Superior temporal gyrus (tissue), 1 donor: Measurements from ENCODE around the gene OR2V2.
"Not testable (repeated sequence)": the region's sequence is repeated elsewhere in the genome, so short reads cannot be mapped to it uniquely, and the experiment has no call there.

Experiments
- DNase-seq: peaks from one replicate; pipeline ENCODE4 v3.0.0-alpha.2; 2016; ENCODE audit errors: extremely low spot score

OR2V2 gene

DNA sequence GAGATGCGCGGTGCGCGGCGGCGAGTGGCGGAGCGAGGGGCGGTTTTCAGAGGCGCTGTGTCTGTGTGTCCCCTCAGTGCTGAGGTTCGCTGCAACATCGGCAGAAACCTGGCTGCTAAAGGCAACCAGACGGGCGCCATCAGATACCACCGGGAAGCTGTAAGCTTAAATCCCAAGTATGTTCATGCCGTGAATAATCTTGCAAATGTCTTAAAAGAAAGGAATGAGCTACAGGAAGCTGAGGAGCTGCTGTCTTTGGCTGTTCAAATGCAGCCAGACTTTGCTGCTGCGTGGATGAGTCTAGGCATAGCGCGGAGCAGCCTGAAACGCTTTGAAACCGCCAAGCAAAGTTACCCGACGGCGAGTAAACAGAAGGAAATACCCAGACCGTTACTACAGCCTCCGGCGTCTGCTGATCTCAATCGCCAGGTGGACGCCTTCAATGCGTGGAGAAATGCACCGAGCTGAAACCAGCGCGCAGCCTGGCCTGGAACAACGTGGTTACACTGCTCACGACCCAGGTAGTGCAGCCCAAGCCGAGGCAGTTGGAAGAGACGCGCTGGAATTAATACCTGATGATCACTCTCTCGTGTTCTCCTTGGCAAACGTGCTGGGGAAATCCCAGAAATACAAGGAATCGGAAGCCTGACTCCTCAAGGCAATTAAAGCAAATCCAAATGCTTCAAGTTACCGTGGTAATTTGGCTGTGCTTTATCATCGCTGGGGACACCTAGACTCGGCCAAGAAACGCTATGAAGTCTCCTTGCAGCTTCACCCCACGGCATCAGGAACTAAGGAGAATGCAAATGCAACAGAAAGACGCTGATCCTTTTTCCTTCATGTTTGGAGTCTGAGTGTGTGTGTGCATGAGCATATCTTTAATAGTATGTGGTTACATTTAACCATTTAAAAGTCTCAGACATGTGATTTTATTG lies 32.3 kb upstream of the OR2V2 start:
- DNase-seq: no peak

DNA sequence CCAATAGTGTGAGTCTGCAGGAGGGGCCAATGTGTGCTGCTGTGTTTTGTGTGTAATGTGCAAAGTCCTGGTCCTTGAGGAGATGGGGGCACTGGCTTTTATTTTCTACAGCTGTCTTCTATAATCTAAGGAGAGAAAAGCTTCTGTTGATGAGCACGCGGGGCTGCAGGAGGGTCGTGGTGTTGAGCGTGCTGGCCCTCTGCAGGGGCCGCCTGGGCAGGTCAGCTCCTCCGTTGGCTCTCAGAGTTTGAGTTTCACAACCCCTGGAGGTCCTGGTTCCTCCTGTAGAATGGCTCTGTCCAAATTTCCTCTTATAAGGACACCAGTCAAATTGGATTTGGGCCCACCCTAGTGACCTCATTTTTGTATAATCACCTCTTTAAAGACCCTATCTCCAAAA lies 29.0 kb upstream of the OR2V2 start:
- DNase-seq: no peak

DNA sequence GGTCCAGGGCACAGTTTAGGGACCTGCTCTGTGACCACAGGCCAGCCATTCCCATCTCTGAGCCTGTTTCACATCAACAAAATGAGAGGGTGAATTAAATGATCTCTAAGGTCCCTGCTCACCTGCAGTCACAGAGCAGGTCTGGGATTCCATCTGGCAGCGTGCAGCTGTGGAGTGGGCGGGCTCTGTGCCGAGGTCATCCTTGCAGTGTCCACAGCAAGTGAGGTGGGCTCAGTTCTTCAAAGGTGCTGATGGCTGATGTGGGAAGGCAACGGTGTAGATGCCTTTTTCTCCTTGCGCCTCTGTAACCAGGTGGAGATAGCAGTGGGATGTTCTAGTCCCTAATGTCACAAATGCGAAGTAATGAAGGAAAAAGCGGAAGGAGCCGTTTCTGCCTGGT lies 28.3 kb upstream of the OR2V2 start:
- no peak for DNase-seq

DNA sequence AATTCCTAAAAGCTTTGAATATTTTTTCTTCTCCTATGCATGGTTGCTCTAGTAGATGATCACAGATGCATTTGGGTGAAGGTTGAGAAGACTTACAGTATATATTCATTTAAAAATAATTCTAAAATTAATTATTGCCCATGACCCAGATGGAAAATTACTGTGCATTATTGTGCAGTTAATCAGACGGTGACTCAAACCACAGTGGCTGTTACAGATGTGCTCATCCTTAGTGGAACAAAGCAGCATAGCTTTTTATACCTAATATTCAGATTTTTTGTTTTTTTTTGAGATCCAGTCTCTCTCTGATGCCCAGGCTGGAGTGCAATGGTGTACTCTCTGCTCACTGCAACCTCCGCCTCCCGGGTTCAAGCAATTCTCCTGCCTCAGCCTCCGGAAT lies 27.1 kb upstream of the OR2V2 start:
- no peak for DNase-seq

DNA sequence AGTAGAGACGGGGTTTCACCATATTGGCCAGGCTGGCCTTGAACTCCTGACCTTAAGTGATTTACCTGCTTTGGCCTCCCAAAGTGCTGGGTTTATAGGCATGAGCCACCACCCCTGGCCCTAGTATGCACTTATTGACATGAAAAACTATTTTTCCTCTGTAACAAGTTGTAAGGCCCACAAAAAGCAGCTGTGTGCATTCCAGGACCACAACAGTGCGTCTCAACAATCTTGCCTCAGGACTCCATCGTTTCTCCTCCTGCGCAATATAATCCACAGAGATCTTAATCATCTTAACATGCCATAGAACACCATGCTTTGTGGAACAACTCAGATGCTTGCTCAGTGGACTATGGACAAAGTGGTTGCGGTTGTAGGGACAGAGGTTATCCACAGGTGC lies 26.6 kb upstream of the OR2V2 start:
- no peak for DNase-seq

DNA sequence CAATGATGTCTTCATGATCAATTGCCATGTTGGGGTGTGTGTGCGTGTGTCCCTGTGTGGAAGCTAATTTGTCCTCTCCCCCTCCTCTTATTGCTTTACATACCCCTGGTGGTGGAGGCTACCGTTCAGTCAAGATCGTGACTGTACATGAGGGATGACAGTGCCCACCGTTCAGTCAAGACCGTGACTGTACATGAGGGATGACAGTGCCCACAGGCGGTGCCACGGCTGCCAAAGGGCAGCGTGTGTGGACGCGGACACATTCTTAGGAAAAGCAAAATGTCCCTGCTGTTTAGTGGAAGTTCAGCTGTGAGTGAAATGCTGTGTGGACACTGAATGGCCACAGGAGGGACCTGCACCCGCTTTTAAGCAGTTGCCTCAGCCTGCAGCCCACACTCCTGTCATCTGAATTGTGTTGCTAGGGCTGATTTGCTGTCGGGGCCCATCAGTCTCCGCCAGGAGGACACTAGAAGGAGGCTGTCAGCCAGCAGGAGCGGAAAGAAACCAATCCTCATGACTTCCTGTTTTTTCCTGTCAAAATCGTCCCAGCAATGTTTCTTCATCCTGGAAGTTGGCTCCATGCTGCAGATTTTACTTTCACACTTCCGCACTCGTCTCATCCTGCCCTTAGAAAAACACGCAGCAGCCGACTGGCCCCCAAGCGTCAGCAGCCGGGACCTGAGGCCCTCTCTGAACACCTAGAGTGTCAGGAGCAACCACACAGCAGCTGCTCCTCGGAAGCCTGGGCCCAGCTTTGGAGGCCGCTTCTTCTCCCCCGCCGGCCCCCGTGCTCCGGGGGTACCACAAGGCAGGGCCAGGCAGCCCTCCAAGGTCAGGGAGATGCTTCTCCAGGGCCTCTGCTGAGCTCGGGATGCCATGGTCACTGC lies 25.5 kb upstream of the OR2V2 start:
- no peak for DNase-seq

DNA sequence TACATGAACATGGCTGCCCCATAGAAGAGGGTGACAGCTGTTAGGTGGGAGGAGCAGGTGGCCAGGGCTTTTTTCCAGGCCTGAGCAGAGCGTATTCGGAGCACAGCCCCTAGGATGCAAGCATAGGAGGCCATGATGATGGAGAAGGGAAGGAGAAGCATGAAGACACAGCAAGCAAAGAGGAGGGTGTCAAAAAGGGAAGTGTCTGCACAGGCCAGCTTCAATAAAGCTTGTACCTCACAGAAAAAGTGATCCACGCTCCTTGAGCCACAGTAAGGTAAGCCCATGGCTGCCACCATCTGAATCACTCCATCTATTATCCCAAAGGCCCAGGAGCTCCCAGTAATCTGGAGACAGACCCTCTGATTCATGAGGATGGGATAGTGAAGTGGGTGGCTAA lies 22.9 kb upstream of the OR2V2 start:
- no peak for DNase-seq

DNA sequence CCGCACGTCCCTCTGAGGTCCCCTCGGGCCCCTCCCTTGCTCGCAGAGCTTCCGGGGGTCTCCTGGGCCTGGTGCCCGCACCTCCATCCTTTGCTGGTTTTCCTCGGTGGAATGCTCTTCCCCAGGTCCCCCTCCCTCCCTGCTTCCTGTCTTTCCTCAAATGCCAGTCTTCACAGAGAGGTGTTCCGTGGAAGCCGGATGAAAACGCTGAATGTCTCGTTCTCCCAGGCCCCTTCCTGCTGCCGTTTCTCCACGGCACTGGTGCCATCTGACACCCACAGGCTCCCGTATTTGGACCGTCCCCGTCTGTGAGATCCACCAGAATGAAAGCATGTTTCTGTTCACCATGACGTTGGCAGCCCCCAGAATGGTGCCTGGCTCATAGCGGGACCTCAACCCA lies 20.5 kb upstream of the OR2V2 start:
- DNase-seq: no peak

DNA sequence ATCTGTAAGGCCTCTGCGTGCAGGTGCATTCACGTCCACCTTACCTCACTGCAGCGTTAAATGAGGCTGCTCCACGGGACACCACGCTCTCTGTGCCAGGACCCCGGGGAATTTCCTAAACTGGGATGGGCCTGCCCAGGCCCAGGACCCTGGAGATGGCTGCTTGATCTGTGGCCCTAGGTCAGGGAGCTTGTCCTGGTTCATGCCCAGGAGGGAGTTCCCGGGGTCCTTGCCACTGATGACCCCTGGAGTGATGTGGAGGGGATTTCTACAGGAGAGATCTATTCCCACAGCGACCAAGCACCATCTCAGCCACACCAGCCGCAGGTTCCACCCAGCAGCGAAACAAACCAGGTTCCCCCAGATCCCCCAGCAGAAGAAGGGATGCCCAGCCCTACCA lies 19.9 kb upstream of the OR2V2 start:
- DNase-seq: no peak

DNA sequence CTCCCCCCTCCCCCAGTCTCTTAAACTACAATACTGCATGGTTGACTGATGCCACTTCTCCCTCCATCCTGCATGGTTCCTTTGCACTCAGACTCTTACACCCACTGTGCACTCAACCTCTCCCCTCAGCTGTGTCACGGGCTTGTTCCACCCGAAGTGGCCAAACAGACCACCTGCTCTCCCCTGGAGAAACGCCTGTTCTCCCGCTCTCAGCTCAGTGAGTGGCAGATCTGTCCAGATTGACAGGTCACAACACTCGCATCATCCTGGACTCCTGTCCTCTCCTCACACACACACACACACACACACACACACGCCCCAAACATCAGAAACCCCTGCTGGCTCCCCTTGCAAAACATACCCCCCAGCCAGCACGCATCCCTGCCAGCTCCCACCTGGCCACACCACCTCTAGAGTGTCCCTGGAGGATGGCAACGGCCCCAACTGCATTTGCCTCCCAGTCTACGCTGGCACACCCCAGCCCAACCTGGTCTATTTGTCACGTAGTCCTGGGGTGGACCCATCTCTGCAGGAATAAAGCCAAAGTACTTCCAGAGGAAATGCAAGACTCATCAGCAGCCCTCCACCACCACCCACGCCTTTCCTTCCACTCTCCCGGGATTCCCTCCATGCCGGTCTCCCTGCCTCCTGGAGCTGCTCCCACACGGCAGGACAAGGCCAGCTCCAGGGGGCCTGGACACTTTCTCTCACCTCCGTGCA lies 19.3 kb upstream of the OR2V2 start:
- DNase-seq: no peak

DNA sequence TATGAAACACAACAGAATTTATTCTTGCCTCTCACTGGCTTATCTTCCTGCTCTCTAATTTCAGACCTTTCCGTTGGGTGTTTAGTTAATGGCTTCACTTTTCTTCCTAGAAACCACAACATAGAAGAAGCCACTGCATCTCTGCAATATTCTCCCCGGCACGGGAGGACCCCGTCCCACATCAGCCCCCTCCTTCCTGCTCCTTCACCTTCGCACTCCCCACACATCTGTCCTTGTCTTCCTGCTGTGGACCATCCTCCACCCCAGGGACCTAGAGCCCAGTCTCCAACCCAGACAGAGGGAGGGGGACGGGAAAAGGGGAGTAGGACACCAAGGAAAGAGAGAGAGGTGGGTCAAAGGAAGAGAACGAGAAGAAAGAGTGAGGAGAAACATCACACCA lies 17.8 kb upstream of the OR2V2 start:
- no peak for DNase-seq

DNA sequence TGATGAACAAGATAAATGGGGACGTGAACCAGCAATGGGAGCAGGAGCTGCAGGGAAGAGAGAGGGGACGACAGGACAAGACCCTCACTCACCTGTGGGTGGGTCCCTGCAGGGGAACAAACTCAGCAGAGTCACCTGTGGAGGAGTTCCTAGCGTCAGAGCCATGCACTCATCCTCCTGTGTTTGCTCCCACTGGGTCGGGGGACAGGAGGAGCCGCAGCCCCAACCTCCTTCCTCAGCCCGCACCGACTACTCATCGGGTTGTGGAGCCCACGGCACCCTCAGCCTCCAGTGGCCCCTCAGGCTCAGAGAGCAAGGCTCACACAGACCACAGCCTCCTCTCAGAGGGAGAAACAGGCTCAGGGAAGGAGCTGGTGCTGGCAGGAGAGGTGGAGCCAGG lies 17.3 kb upstream of the OR2V2 start:
- DNase-seq: not testable (repeated sequence)

DNA sequence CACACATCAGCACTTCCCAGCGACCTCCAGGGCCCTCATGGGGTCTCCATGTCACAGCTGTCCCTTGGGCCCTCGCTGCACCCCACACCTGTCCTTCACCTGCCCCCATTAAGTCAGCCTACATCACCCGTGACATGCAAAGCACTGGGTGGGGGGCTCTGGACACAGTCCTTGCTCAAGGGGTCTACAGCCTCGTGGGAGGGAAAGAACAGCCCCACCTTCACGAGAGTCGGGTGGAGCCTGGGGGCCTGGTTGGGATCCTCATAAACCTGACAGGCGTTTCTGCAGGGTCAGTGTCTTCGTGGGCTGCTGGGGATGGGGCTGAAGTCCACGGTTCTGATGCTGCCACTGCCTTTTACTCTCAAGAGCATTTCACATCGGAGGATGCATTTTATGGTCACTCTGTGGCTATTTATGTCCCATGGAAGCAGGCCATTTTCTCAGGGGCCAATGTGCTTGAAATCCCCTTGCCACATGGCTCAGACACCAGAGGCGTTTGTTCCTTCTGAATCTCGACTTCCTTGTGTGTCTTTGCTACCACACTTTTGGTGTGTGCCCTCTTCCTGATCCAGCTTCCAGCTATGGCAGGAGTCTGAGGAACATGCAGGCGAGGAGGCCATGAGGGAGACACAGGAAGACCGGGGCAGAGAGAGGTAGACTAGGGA lies 16.4 kb upstream of the OR2V2 start, which contains the start of gene OR2V1:
OR2V1 (minus strand) TSS at position 338 of the 665 bp plus-strand sequence. CDS start 5,865 bp downstream, outside the sequence.
- no peak for DNase-seq

DNA sequence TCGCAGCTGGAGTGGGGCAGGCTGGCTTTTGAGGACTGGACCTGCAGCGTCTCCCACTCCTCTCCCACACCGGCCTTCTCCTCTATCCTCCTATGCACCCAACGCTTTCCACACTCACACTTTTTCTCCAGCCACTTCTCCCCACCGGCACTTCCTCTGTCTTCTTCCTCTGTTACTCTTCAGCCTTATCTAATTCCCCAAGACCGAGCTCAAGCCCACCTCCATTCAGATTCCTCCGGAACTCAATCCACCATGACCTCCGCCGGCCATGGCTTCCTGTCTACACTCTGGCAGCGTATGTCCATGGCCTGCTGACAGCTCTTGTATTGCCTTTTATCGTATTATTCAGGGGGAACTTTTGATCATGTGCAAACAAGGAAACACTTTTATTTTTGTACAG lies 15.9 kb upstream of the OR2V2 start:
- DNase-seq: no peak

DNA sequence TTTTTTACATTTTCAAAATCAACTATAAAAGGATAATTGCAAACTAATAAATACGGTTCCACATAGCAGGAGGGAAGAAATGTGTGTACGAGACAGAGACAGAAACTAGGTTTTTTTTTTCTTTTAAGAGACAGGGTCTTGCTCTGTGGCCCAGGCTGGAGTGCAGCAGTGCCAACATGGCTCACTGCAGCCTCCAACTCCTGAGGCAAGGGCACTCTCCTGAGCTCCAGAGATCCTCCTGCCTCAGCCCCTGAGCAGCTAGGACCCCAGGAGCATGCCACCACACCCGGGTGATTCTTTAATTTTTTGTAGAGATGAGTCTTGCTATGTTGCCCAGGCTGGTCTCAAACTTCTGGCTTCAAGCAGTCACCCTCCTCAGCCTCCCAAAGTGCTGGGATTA lies 14.3 kb upstream of the OR2V2 start:
- DNase-seq: no peak

DNA sequence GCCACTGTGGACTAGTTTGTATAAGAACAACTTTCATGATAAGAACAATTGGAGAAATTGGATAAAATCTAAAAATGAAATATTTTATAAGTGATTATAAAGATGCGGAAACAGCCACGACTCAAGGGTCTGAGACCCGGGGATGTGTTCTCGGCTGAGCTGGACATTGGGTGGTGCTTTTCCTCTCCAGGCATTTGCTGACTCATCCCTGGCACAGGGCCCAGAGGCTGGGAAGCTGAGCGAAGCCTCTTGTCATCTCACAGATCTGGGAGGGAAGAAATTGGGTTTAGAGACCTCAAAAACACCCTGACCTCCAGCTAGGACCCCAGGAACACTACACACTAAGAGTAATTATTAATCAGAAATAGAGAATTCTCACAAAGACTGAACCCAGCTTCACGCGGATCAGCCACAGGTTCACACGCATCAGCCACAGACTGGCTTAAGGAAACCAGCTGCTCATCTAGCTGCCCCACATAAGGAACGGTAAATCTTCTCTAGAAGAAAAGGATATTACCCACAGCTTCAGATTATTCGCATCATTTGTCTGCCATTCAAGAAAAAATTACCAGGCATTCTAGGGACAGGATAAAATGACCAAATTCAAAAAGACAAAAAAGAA lies 13.7 kb upstream of the OR2V2 start:
- DNase-seq: peak; percentile 13

DNA sequence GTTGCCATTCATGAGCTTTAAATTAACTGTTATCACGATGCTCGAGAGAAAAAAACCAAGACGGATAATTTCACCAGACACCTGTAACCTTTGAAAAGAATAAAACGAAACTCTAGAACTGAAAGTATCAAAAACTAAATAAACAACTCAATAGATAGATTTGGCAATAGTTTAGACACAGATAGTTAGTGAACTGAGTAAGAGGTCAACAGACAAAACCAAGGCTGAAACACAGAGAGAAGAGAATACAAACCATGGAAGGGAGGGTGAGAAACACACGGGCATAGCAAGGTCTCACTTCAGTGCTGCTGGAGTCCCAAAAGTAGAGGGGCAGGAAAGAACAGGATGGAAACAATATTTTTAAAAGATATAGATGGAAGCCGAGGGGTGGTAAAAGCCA lies 13.1 kb upstream of the OR2V2 start:
- DNase-seq: no peak

DNA sequence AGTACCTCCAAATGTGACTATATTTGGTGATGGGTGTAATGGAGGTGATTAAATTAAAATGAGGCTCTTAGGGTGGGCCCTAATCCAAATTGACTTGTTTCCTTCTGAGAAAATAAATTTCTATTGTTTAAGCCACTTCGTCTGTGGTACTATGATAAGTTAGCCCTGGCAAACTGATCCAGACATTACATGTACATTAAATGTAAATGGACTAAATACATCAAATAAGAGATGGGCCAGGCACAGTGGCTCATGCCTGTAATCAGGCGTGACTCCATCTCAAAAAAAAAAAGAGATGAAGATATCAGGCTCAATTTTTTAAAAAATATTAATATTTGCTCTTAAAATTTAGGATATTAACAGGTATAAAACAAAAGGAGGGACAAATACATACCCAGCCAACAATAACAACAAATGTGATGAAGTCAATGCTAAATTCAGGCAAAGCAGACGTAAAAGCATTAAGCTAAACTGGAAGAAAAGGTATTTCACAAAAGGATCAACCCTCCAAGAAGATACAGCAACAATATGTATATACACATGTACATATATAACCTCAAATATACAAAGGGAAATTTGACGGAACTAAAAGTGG lies 10.9 kb upstream of the OR2V2 start:
- no peak for DNase-seq

DNA sequence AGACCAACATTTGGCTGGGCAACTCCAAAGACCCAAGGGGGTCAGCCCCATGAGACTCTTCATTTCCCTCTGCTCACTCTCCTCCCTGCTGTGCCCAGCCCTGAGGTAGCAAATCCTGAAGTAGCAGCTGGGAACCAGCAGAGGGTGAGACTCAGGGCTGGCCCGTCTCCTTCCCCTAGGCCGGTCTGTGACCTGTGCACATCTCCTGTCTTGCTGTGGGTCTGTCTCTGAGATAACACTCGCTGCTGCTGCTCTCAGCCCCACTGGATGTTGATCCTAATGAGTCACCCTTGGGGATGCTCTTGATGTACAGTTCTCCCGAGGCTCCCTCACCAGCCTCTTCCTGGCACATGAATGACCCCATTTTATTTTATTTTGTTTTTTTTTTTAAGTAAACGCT lies 9.1 kb upstream of the OR2V2 start:
- no peak for DNase-seq

DNA sequence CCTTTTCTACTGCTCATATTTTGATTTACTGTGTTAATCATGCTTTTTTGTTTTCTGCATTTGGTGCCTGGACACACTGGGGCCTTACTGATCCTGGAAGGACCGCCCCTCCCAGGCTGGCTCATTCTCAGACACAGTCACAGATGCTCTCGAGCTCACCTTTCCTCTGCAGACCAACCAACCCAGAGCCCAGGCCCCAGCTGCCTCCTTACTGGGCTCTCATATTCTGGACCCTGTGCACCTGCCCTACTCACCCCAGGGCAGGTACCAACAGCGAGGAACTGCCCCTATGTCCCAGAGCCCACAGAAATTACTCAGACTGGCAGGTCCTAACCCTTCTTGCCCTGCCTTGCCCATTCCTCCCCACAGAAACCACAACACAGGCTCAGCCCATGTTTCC lies 6.6 kb upstream of the OR2V2 start:
- DNase-seq: no peak

DNA sequence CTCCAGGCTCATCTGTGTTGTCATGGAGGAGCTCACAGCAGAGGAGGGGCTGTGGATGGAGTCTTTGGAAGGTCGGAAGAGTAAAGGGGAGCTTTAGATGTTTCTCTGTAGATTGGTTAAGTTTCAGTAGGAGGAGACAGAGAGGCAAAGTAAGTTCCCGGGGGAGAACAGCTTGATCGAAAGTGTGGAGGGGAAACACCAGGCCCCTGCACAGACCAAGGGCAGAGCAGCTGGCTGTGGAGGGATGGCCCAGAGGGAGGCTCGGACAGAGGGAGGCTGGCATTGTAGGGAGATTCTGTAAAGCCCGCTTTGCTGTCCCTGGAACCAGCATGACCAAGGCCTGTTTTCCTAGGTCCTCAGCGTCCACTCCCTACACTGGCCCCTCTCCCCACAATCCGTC lies 5.3 kb upstream of the OR2V2 start:
- no peak for DNase-seq
